ENCODE data around the gene PGK2. TPM values are rescaled to one million over a fixed set of nuclear protein-coding genes. Genes with fewer than 3 reads are reported as not detected.

Gene PGK2
- total and polyA plus RNA-seq, 12 donors: not detected

DNA sequence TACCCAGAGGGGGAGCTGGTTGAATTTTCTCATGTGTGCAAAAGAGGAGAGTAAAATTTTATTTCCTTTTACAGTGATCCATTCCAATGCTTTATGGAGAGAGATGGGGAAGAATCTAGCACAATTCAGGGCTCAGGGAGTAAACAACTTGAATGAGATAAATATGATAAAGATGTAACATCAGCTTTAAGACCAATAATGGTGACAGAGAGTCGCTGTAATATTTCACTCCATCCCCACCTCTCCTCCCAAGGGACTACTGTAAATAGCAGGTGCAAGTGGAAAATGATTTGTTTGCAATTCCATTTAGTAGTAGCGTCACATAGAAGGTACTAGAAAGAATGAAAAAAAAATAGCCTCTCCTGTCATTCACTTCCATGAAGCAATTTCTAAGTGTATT, 47.7 kb downstream of the PGK2 start:
- no peaks in the 10 kb centered on the region for H3K9me3 ChIP-seq
- DNase-seq (no peak), ATAC-seq (no peak)
- H3K4me3 ChIP-seq: no peak overlapping the region
- intact Hi-C loops (cut with DNase I): no loop called here
- no peaks in the 10 kb centered on the region for H3K27me3 ChIP-seq
- WGBS, 2 donors: 62 to 75% methylated on average over 2 of the region's 2 CpGs
- TF ChIP-seq, protein P1, sequence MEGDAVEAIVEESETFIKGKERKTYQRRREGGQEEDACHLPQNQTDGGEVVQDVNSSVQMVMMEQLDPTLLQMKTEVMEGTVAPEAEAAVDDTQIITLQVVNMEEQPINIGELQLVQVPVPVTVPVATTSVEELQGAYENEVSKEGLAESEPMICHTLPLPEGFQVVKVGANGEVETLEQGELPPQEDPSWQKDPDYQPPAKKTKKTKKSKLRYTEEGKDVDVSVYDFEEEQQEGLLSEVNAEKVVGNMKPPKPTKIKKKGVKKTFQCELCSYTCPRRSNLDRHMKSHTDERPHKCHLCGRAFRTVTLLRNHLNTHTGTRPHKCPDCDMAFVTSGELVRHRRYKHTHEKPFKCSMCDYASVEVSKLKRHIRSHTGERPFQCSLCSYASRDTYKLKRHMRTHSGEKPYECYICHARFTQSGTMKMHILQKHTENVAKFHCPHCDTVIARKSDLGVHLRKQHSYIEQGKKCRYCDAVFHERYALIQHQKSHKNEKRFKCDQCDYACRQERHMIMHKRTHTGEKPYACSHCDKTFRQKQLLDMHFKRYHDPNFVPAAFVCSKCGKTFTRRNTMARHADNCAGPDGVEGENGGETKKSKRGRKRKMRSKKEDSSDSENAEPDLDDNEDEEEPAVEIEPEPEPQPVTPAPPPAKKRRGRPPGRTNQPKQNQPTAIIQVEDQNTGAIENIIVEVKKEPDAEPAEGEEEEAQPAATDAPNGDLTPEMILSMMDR (IDR thresholded peaks at IDR 0.05): no peak
- no peaks in the 10 kb centered on the region for H3K4me1 ChIP-seq
- no peaks in the 10 kb centered on the region for H3K36me3 ChIP-seq
- no peak overlapping the region for H3K27ac ChIP-seq

DNA sequence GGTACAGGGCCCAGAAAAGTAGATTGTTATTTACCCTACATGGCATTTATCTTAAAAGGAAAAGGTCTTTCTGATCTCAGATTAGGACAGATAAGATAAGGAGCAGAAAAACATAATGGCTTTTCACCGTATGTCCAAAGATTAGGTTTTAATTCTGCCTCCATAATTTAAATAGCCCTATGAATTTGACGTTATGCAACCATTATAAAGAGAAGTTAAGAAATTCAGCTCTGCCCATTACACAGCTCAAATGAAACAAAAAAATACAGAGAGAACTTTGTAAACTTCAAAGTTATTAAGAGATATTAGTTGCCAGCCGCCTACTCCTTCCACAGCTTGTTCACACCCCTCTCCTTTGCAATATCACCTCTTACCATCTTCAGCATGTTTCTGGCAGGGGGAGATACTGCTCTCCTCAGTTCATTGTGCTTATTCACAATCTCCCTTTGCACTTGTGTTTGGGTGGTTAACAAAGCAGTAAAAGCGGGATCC, 51.0 kb downstream of the PGK2 start:
- no peaks in the 10 kb centered on the region for H3K27me3 ChIP-seq
- H3K4me3 ChIP-seq: no peak overlapping the region
- no peaks in the 10 kb centered on the region for H3K4me1 ChIP-seq
- H3K36me3 ChIP-seq: no peaks in the 10 kb centered on the region
- H3K9me3 ChIP-seq: no peaks in the 10 kb centered on the region
- TF ChIP-seq, protein P1 (IDR thresholded peaks at IDR 0.05): no peak
- no peak for DNase-seq
- 41 to 52% methylated on average over 4 of the region's 4 CpGs for WGBS, 2 donors
- ATAC-seq: no peak
- H3K27ac ChIP-seq: no peak overlapping the region
- intact Hi-C loops (cut with DNase I): no loop called here

Other genes starting within 250 kb of the PGK2 start
- under 1 TPM in 5 of 10 donors, not detected in 5; 0.16 to 0.85 (median 0.56) TPM for gene C6orf141, start 236.6 kb downstream of the PGK2 start, total RNA-seq
- gene C6orf141, start 236.6 kb downstream of the PGK2 start, polyA plus RNA-seq: 1 to 10 TPM in 1 of 2 donors, under 1 TPM in 1; 0.62 to 1.5 TPM
- gene RHAG, start 150.4 kb downstream of the PGK2 start, total RNA-seq: under 1 TPM in 5 of 10 donors, not detected in 5; 0.12 to 0.66 (median 0.38) TPM
- under 1 TPM; 0.41 to 0.95 TPM for gene RHAG, start 150.4 kb downstream of the PGK2 start, polyA plus RNA-seq
- gene CRISP2, start 73.7 kb downstream of the PGK2 start, total RNA-seq: not detected
- not detected for gene CRISP2, start 73.7 kb downstream of the PGK2 start, polyA plus RNA-seq
- 1 to 10 TPM in 1 of 10 donors, not detected in 9; 1.3 TPM for gene CRISP3, start 42.9 kb downstream of the PGK2 start, total RNA-seq
- gene CRISP3, start 42.9 kb downstream of the PGK2 start, polyA plus RNA-seq: under 1 TPM in 1 of 2 donors, not detected in 1; 0.06 TPM
- not detected for gene CRISP1, start 79.2 kb upstream of the PGK2 start, total RNA-seq
- gene CRISP1, start 79.2 kb upstream of the PGK2 start, polyA plus RNA-seq: not detected
- not detected for gene DEFB114, start 176.9 kb upstream of the PGK2 start, total RNA-seq
- not detected for gene DEFB114, start 176.9 kb upstream of the PGK2 start, polyA plus RNA-seq
- not detected for gene DEFB113, start 182.3 kb upstream of the PGK2 start, total RNA-seq
- gene DEFB113, start 182.3 kb upstream of the PGK2 start, polyA plus RNA-seq: not detected
- not detected for gene DEFB110, start 234.7 kb upstream of the PGK2 start, total RNA-seq
- gene DEFB110, start 234.7 kb upstream of the PGK2 start, polyA plus RNA-seq: not detected